K562 (cell line): ENCODE results near the gene NDUFB3. TPM values are rescaled to one million over a fixed set of nuclear protein-coding genes. Genes with fewer than 3 reads are reported as not detected.
A peak's percentile ranks its signal among the peaks of the same experiment; 100 is the strongest.

Experiments
- AFF4 ChIP-seq: sonication (generic); formaldehyde crosslinking; IDR thresholded peaks from 2 replicates; pipeline ENCODE4 v1.8.0; 2023; ENCODE audit warnings: mild to moderate bottlenecking, missing genetic modification reagents
- ARID3B ChIP-seq: fragments of 250-450 bp; sonication (Bioruptor Pico); IDR thresholded peaks from 2 replicates; pipeline ENCODE4 v1.4.0; 2020; ENCODE audit warnings: borderline replicate concordance
- BRD9 ChIP-seq: fragments of 450-650 bp; IDR thresholded peaks from 2 replicates; pipeline ENCODE4 v1.6.1; 2018; ENCODE audit warnings: low read depth; ENCODE audit not compliant: partially characterized antibody
- HDAC3 ChIP-seq: fragments of 450-650 bp; IDR thresholded peaks from 2 replicates; pipeline ENCODE4 v1.6.1; 2018; ENCODE audit warnings: borderline replicate concordance, mild to moderate bottlenecking, moderate library complexity; ENCODE audit not compliant: partially characterized antibody
- RNF219 ChIP-seq: fragments of 250-450 bp; sonication (Bioruptor Pico); IDR thresholded peaks from 2 replicates; pipeline ENCODE4 v1.5.0; 2022; ENCODE audit warnings: mild to moderate bottlenecking
- TFE3 ChIP-seq: fragments of 450-650 bp; formaldehyde crosslinking; IDR thresholded peaks from 2 replicates; pipeline ENCODE4 v1.4.0; 2020; ENCODE audit warnings: mild to moderate bottlenecking, mixed read lengths
- YY1 ChIP-seq, 3 experiments: IDR thresholded peaks; 2 replicates each; pipeline ENCODE4 v1.6.1; 2011; ENCODE audit warnings: low read length in 2 of 3, mild to moderate bottlenecking in 2 of 3, moderate library complexity in 2 of 3, borderline replicate concordance in 1 of 3, control low read depth in 1 of 3, low read depth in 1 of 3; ENCODE audit not compliant: insufficient read depth in 3 of 3, insufficient replicate concordance in 2 of 3, control insufficient read depth in 1 of 3, insufficient read length in 1 of 3; ENCODE audit errors: extremely low read depth in 1 of 3
- polyA plus RNA-seq, 8 experiments: library from polyadenylated mRNA; depleted of rRNA in 4 of 8; stranded (reverse) in 5 of 8; unstranded in 3 of 8; fragments of >200 nt; fragmentation: Nextera tagmentation in 2 of 8; fragmentation: Illumina TruSeq in 1 of 8; extraction: Ambion mirVana in 2 of 8; extraction: Trizol in 1 of 8; gene quantifications; 2 replicates each; pipeline versions ENCODE4 v1.2.1 to v1.2.3, GENCODE V29; 2011 to 2014; ENCODE audit warnings: inconsistent platforms in 1 of 8, missing spikeins in 1 of 8
- total RNA-seq, 7 experiments: library from RNA; depleted of rRNA in 6 of 7; stranded (reverse); fragments of >200 nt in 6 of 7; fragmentation: Illumina TruSeq in 2 of 7; extraction: Trizol in 2 of 7; gene quantifications; 2 replicates each; pipeline versions ENCODE4 v1.2.1 to v1.2.3, GENCODE V29; 2011 to 2021; ENCODE audit warnings: low replicate concordance in 1 of 7

NDUFB3 gene
- total and polyA plus RNA-seq, 9 of the 15 experiments (the other 6 are each of a cell fraction or from before 2014, with no cell fraction given), result 126 to 786 (median 156) TPM

- TF ChIP-seq YY1 (IDR thresholded peaks at IDR 0.05; ENCODE audit: borderline replicate concordance in 1 of 3, control insufficient read depth in 1 of 3, extremely low read depth in 1 of 3, insufficient read depth in 3 of 3, insufficient read length in 1 of 3, insufficient replicate concordance in 2 of 3, low read depth in 1 of 3, low read length in 2 of 3), result peak in 1 of 3 experiments; percentile 4
- TF ChIP-seq AFF4 (CRISPR knock-in tag), result no peak
- no peak for TF ChIP-seq BRD9
- no peak for TF ChIP-seq TFE3 (CRISPR knock-in tag)
- TF ChIP-seq RNF219 (CRISPR knock-in tag), result no peak
- TF ChIP-seq HDAC3, result peak; percentile 36
- no peak for TF ChIP-seq ARID3B (CRISPR knock-in tag)
Observed at GRCh38 chr2:201118121-201118960, 46.5 kb downstream of the NDUFB3 start (continued).
